Measurements from ENCODE around the gene LFNG.

The LFNG gene

DNA sequence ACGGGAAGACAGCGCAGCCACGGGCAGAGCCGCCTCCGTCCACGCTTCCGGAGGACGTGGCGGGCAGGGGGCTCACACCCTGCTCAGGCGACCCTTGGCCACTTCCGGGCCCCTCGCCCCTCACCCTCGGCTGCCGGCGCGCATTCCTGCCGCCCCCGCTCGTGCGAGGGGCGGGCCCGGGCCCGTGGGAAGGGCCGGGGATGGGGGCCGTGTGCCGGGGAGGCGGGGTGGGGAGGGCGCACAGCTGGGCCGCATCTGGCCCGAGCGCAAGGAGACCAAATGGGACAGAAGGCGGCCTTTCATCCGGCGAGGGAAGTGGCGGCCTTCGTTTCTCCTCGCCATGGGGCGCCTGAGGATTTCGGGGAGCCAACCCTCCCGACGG lies 846 bp upstream of the LFNG start:
- no peak for DNase-seq

DNA sequence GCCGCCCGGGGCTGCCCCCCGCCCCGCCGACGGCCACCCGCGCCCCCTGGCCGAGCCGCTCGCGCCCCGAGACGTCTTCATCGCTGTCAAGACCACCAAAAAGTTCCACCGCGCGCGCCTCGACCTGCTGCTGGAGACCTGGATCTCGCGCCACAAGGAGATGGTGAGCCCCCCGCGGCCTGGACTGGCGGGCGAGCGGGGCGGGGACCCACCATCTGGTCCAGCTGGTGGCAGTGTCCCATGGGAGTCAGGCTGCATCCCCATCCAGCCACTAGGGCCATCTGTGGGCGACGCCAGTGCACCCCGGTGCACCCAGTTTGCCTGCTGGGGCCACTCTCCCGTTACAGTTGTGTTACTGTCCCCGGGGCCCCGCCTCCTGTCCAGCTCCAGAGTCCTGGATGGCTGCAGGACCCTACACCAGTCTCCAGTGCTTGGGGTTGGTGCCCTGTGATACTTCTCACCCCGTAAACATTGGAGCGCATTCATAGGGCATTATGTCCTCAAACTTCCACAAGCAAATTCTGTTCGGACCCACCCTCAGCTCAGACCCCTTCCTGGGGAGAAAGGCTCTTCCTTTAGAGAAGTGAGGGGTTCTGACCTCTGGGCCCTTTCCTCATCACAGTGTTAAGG lies 672 bp downstream of the LFNG start:
- peak; percentile 72 for DNase-seq

DNA sequence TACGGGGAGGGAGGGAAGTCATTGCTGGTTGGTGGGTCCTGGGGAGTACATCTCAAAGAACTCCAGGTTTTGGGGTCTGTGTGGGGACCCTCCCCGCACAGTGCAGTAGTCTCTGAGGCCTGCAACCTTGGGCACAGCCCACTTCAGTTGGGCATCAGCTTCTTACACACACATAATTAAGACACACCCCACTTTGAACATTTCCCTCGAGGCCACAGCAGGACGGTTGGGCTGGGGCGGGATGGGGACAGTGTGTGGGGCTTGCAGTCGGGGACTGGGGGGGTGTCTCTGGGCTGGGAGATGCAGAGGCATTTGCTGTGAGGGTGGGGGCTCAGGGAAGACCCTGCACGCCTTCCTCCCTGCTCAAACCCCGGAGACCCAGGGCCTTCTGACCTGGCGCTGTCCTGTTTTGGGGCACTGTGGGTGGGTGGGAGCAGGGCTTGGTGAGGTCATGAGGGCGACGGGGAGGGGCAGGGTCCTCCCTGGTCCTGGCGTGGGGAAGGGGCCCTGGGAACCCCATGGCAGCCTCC lies 1.3 kb downstream of the LFNG start:
- DNase-seq: no peak

DNA sequence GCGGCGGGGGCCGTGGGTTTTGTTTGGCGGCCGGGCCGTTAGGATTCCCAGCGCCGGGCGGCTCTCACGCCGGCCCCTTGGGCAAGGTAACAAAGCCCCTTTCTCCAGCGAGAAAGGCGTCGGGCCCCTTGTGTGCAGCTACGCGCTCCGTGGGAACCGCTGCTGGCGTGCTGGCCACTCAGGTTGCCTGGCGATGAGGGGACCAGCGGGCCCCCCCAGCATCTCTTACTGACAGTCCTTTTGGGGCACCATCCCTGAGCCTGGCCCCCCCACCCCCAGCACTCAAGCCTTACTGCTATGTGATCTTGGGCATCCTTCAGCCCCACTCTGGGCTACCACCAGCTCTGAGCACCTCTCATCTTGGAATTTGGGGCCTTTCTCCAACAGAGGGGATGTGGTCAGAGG lies 1.8 kb downstream of the LFNG start:
- no peak for DNase-seq

DNA sequence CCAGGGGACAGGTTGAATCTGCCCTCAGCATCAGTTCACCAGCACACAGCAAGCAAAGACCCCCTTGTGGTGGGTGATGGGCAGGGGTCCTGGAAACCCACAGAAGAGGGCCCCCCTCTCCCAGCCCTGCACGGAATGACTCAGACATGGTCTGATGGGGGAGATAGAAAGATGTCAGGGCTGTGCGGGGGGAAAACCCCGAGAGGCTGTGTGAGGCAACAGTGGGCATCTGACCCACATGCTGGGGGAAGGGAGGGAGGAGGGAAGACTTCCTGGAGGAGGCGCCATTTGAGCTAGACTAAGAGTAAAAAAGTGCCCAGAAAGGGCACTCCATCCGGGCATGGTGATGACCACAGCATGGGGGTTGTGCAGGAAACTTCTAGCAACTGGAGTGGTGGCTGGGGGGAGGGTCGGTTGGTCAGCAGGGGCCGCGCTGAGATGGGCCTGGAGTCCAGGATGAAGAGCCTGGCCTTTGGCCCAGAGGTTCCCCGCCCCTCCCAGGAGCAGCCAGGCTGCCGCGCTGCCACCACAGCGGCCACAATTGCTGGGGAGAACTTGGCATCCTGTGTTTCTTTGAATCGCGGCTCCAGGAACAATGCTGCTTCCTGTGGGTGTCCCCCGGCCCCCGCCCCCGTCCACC lies 2.5 kb downstream of the LFNG start:
- no peak for DNase-seq

DNA sequence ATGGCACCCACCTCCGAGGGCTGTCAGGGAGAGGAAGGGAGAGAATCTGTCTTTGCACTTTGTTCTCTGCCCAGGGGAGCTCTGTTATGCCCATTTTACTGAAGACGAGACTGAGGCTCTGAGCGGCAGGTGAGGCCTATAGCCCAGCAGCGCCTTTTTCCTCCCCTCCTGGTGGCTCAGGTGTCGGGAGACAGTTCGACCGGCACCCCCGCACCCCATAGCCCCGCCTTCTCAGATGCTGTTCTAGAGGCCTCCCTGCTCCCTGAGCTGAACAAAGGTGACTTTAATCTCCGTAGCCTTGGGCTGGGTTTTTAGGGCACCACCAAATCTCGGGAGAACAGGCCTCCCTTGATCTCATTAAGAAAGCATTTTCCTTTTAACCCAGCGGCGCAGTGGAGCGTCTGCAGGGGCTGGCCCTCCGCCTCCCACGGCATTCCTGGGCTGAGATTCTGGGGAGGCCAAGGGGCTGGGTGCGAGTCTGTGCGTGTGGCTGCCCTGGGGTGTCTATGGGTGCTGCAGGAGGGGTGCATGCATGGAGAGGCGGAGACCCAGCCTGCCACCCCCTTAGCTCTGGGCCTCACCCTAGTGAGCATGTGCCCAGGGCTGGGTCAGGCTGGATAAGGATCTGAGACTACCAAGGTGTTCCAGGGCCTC lies 3.3 kb downstream of the LFNG start:
- peak; percentile 91 for DNase-seq

DNA sequence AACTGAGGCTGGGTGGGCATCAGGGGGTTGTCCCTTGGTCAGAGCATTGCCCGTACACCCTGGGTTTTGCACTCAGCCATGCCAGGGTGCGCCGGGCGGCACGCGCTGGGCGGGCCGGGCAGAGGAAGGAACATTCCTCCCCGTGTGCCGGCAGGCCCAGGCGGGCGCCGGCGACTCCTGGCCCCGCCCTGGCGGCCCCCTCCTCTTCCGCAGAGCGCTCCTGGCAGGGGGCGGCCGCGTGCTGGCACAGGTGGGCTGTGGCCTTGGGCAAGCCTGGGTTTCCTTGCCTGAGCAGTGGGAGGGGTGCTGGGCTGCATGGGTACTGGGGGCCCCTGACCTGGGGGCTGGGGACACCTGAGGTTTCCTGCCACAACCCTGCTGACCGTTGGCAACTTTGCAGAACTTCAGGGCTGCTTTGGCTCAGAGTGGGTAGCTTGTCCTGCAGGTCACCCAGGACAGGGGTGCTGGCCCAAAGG lies 3.9 kb downstream of the LFNG start:
- DNase-seq: no peak

DNA sequence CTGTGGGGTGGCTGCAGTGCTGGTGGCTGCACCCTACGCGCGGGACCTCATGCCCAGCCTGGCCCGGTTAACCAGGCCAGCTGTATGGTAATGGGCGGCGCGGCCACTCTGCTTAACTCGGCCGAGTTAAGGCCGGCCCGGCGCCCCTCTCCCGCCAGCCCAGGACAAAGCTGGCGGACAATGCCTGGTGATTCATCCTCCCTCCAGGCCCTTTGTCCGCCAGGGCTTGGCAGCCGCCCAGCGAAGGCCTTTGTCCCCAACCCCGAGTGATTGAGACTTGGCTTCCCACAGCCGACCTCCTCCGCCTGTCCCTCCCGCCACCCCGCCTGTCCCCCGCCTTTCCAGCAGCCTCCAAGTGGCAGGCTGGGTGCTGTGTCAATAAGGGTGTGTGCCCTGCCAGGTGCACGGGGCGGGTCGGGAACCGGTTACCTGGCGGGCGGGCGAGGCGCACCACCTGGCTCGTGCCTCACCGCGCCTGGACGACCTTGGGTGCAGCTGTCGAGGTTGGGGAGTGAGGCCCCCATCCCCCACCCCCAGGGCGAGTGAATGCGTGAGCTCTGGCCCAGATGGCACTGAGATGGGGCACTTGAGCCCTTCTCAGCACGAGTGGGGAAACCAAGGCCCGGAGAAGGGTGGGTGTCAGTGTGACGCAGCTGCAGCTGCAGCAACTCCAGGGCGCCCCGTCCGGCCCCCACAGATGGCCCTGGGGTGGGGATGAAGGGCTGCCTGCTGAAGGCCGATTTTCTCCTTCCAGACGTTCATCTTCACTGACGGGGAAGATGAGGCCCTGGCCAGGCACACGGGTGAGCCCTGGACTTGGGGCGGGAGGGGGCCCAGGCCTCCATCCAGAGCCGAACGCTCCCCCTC lies 4.6 kb downstream of the LFNG start:
- DNase-seq: no peak

DNA sequence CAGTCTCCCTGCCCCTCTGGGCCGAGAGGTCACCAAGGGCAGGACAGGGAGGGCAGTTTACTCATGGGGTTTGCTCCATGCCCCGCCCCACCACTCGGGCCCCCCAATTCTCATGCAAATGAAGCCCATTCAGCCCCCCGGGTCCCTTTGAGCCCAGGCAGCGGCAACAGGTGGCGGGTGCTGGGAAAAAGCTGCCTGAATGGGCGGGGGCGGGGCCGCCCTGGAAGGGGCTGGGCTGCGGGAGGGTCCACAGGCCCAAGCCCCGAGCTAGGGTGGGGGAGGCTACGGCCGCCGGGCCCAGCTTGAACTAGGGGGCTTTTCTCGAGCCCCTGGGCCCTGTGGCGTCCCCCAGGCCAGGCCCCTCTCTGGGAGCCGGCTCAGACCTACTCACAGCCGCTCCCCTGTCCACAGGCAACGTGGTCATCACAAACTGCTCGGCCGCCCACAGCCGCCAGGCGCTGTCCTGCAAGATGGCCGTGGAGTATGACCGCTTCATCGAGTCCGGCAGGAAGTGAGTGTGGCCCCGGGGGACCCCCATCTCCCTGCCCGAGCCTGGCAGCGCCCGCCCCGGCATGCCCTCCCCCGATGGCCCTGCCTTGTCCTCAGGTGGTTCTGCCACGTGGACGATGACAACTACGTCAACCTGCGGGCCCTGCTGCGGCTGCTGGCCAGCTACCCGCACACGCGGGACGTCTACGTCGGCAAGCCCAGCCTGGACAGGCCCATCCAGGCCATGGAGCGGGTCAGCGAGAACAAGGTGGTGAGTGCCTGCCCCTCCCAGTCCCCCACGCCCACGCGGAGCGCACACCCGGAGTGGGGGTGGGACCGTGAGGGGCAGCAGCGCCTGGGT lies 5.5 kb downstream of the LFNG start:
- DNase-seq: no peak

DNA sequence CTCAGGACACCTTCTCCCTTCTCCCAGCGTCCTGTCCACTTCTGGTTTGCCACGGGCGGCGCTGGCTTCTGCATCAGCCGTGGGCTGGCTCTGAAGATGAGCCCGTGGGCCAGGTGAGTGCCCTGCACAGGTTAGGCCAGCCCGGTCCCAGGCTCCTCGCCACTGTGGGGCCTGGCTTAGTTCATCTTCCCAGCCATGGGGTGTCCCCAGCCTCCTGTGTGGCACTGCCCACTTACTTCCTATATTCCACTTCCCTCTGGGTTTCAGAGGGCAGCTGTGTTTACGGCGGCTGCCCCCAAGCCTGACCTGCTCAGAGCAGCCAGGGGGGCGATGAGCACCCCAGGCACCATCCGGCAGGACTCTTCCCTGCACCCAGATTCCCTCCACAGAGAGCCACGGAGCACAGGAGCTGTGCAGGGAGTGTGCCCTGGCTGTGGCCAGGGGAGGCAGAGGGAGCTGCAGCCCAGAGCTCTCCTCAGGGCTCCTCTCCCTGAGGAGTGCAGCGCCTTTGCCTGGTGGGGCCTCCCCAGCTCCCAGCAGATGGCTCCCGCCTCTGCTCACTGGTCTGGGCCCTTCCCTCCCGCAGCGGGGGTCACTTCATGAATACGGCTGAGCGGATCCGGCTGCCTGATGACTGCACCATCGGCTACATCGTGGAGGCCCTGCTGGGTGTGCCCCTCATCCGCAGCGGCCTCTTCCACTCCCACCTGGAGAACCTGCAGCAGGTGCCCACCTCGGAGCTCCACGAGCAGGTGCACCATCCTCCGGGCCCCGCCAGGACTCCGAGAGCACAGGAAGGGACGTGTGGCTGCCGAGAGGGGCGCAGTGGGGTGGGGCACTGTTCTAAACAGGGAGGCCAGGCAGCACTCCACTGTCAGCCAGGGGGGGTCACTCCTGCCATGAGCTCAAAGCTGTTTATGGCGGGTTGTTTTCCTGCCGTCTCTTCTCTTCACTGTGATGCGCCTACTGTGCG lies 6.4 kb downstream of the LFNG start:
- no peak for DNase-seq

DNA sequence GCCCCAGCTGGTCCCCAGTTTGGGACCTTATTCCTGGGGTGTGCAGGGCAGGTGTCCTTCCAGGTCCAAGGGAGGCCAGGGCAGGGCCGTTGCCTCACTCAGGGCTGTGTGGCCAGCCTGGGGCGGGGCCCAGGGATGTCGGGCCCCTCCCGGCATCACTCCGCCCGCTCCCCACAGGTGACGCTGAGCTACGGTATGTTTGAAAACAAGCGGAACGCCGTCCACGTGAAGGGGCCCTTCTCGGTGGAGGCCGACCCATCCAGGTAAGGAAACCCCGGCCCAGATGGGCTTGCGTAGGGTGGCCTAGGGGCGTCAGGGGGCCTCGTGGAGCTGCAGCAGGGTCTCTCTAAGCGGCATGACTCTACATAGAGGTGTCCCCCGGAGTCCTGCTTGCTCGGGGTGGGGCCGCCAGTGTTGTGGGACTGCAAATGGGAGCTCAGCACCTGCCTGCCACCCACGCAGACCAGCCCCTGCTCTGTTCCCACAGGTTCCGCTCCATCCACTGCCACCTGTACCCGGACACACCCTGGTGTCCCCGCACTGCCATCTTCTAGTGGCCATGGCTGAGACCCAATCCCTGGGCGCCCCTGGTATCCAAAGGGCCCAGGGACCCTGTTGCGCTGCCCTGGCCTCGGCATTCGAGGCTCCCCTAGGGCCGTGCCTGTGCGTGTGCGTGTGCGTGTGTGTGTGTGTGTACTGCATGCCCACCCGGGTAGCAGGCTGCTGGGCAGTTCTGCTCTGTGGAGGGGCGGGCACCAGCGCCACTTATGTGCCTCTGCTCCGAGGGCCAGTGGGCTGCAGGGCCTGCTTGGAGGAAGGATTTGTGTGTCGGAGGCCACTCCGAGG lies 7.3 kb downstream of the LFNG start:
- no peak for DNase-seq

DNA sequence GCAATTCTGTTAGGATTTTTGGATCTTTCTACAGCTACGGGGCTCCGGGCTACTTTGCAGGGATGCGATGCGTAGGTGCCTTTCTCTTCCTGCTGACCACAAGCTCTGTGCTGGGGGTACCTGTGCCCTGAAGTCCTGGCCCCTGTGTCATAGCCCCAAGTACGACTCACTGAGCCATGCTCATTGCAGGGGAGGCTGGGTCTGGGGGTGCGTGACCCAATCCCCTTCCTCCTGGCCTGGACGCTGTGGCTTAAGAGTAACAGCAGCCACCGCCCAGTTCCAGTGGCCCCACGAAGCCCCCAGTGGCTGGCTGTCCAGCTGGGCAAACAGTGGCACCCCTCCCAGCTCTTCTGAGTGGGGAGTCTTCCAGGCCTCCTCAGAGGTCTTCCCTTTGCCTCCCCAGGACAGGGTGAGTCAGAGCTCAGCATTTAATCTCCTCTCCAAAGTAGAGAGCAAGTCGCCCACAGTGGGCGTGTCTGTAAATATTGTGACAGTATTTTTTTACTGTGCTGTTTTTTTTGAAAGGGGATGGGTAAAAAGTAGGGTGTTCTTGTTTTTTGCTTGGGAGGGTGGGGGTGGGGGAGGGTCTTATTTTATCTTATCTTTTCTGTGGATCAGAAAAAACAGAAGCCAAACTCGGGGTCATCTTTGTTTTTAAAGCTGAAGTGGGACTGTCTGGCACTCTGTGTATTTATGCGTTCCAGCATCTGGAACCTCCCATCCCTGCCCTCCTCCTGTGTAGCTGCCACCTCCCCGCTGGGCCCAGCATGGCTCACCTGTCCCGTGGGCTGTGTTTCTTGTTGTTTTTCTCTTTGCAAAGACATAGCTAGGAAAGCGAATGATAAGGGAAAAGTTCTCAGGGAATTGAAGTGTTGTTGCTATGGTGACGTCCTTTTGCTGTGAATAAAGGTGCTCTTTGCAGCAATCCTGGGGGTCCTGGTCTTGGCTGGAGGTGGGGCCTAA lies 8.2 kb downstream of the LFNG start:
- DNase-seq: no peak

DNA sequence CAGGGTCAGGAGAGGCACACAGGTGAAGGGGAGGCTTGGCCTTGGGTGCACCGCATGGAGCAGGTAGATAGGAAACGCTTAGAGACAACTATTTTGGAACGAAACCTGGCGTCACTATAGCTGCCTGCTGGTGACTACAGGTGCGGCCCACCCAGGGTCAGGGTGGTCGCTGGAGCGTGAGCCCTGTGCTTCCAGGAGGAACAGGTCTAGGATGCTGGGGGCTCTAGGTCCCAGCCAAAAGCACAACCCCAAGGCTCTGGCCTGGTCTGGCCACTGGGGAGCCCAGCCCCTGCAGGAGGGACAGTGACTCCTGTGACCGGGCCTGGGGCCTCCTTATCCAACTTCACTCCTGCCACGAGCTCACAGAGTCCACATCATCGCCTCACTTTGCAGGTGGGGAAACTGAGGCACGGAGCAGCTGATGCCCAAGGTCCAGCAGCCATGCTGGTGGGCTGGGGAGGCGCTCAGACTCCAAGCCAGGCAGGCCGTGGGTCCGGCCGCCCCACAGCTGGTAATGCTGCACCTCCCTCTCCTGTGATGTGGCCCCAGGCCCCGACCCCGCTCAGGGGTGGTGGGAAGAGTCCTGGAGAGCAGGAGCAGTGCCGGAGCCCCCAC lies 9.0 kb downstream of the LFNG start:
- no peak for DNase-seq

DNA sequence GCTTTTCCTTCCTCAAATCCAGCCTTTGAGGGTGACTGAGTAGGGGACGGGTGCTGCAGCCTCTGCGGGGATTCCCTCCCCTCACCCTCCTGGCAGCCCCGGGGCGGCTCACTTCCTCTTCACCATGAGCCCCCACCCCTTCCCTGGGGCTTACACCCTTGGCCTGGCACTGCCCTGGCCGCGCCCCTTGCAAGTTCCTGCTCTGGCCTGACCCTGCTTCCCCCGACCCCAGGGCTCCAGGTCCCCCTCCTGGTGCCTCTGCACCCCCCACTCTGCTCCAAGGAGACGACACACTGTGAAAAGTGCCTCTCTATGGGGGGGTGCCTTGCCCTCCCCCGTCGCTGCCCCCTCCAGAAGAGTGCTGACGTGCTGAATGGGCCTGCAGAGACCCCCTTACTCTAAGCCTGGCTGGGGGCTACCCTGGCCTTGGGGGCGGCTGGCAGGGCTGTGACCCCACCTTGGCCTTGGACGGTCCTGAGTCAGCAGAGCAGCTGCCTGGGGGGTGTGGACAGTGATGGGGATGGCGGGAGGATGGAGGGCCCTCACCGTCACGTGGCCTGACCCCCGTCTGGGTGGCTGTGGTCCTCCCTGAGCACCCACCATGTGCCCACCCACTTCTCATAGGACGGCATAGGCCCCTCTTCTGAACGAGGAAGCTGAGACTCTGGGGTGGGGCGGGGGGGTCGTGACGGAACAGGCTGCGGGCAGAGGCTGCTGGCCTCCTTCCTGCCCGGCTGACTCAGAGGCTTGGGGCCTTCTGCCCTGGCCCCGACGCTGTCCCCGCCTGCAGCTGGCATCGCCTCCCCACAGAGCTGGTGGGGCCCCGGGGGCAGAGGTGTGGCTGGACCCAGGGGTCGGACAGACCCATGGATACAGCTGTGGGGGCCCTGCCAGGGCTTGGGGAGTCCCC lies 9.8 kb downstream of the LFNG start:
- DNase-seq: no peak

DNA sequence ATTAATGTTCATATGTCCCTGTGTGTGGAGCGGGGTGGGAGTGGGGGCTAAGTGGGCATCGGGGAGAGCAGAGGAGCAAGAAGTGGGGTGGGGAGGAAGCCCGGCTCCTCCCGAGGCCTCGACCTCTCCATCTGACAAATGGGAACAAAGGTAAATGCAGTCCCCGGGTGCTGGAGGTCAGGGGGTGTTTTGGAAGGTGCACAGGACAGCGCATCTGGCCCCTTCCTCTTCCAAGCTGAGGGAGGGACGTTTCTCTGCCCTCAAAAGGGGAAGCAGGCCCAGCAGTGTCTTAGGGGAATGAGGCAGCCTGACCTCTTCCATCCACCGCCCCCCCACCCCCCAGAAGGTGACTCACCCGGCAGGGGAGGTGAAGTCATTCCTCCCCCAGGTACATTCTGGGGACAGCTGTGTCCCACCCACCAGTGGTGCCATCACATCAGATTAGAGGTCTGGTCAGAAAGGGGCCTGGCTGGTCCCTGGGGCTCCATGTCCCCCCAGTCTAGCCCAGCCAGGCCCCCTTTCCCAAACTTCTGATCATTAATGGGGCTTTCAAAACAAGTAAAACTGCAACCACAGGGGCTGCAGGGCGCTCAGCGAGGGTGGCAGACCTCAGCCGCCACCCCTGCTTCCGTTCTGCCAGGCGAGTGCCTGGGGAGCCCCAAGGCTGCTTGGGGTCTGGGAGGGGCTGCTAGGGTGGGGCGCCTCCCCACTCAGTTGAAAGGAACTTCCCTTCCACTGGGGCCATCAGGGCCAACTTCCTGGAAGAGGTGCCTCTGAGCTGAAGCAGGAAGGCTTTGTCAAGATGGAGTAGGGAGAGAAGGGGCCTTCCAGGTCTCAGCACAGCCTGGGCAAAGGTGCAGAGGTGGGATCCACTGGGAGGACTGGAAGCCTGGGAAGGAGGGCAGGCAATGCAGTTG lies 10.8 kb downstream of the LFNG start:
- no peak for DNase-seq
